Stimulated activated CD4-positive, alpha-beta T cell treated with anti-CD3 and anti-CD28 coated beads, Interleukin-4, amount 100 ng/mL, for 48 hours (primary cell): Measurements from ENCODE around the gene GREB1L.
"Not testable (repeated sequence)": the region's sequence is repeated elsewhere in the genome, so short reads cannot be mapped to it uniquely, and the experiment has no call there.

ENCODE experiments used
- DNase-seq, 2 donors: peaks; one replicate each; pipeline ENCODE4 v3.0.0-alpha.2; 2020; ENCODE audit warnings: low read depth in 2 of 2

GREB1L gene

DNA sequence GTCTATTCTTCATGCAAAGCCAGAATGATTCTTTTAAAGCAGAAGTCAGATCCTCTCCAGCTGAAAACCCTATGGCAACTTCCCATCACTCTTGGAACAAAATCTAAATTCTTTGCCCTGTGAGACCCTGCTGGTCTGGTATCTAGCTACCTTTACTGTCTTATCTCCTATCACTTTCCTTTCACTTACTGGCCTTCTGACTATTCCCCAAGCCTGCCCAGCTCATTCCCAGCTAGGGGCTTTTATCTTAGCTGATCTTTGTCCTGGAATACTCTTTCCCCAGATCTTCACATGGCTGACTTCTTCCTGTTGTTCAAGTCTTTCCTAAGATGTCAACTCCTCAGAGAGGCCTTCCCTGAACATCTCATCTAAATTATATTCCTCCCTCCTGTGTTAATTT is 63.6 kb downstream of the GREB1L start:
- DNase-seq = no peak

DNA sequence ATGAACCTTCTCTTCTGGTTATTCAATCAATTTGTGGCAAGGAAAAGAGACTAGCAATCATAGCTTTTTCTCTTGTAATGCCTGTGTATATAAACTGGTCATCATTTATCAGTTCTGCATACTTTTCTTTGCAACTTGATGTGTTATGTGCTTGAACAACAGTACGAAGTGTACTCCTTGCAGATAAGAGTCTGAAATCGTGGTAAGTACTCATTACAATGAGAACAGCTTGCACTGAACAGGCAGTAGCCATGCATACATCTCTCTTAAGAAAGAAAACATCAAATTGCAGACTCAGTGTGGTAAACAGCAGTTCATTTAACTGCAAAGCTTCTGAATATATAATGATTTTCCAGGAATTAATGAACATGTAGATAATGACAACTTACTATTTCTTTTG is 64.3 kb downstream of the GREB1L start:
- DNase-seq = no peak

DNA sequence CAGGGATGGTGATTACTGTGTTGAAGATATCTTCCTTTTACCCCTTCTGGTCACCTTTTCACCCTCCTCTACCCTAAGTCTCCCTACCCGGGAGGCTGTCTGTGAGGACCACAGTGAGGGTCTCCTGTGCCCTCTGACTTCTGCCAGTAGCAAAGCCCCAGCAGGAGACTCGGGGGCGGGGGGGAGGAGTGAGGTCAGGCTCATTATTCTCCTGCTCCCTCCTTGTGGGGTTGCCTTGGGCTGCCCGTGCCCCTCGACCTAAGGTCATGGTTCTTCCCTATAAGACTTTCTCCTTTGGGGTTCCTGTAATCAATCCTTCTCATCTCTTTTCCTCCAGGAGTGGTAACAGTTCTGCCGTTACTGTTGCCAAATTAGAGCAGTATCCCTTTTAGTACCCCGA is 65.5 kb downstream of the GREB1L start:
- no peak for DNase-seq

DNA sequence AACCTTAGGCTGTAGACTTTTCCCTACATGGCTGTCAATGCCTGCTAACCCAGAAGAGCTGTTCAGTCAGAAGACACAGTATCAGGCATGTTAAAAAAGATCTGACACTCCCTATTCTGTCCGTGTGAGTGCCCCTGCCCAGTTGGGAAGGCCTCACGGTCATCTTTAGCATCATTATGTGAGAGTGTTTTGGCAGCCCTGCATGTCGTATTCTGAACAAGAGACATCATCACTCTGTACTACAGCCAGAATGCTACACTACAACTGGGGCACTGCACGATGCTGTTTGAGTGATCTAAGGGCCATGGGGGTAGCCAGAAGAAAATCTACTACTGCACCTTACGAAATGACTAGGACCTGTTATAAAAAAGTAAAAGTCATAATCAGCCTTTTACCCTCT is 67.2 kb downstream of the GREB1L start:
- no peak for DNase-seq

DNA sequence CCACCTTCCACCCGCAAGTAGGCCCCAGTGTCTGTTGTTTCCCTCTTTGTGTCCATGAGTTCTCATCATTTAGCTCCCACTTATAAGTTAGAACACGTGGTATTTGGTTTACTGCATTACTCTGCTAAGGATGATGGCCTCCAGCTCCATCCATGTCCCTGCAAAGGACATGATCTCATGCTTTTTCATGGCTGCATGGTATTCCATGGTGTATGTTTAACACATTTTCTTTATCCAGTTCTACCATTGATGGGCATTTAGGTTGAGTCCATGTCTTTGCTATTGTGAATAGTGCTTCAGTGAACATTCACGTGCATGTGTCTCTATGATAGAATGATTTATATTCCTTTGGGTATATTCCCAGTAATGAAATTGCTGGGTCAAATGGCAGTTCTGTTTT is 69.9 kb downstream of the GREB1L start:
- DNase-seq = not testable (repeated sequence)

DNA sequence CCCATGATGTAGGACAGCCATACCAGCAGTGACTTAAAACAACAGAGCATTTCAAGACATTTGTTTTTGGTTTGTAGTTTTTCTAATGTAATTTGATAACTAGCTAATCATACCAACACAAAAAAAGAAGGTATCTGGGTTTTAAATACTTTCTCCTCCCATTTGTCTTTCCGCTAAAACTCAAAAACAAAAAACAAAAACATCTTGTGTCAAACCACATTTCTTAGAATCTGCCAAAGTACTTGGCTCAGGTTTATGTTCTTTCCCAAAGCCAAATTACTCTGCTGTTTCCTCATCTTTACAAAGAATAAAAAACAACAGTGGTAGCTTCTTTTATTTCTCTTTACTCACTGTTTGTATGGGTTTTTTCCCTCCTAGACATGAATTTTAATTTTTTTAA is 71.5 kb downstream of the GREB1L start:
- no peak for DNase-seq

DNA sequence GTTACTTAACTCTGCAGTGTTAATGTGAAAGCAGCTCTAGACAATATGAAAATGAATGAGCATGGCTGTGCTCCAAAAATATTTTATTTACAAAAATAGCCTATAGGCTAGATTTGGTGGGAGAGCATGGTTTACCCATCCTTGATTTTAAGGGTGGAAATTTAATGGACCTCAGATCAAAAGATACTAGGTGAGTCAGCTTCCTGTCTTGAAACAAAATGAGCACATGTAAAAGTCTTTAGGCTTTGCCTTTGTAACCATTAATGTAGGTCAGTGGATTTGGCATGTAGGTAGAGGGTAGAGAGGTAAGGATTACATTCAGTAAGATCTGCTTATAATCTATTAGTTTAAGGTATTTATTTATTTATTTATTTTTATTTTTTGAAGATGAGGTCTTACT is 72.7 kb downstream of the GREB1L start:
- DNase-seq = no peak

DNA sequence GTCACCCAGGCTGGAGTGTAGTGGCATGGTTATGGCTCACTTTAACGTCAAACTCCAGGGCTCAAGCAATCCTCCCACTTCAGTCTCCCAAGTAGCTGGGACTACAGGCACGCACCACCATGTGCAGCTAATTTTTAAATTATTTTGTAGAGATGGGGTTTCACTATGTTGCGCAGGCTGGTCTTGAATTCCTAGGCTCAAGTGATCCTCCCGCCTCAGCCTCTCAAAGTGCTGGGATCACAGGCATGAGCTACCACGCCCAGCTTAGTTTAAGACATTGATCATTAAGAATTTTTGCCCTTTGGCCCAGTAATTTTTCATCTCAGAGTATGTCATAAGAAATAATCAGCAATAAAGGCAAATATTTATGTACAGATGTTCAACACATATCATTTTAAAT is 73.1 kb downstream of the GREB1L start:
- DNase-seq = not testable (repeated sequence)

DNA sequence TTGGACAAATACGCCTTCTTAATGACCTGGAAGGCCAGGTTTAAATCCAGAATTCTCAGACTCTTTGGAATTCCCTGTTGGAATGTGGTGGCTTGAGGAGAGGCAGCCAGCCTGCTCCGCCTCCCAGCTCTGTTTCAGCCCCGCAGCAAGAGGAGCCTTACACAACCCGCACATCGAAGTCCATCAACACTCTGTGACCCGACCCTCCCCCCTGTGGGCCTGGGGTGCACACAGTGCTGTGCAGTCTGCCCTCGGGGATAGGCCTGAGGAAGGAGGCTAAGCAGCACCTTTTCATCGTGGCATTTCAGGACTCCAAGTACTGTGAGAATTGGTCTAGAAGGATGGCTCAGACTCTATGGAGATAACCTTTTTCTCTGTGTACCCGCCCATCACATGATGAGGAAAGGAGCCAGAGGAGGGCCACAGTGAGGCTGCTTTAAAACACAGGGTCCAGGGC is 73.7 kb downstream of the GREB1L start:
- DNase-seq = no peak

DNA sequence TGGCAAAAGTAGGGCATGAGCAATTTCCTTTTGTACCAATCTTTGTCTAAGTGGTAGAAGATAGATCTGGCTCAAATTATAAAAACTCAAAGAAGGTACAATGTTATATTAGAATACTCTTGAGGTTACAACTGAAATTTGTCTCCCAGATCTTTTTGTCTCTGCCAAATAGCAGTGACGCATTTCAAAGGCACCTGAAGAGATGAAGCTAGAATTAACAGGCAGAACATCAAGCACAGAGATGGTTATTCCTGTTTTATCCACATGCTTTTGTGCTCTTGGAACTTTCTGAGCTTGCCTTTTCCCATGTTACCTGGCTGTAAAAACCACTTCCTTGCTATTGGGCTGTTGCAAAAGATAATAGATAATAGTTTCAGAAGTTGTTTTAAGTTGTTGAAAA is 74.3 kb downstream of the GREB1L start:
- no peak for DNase-seq

DNA sequence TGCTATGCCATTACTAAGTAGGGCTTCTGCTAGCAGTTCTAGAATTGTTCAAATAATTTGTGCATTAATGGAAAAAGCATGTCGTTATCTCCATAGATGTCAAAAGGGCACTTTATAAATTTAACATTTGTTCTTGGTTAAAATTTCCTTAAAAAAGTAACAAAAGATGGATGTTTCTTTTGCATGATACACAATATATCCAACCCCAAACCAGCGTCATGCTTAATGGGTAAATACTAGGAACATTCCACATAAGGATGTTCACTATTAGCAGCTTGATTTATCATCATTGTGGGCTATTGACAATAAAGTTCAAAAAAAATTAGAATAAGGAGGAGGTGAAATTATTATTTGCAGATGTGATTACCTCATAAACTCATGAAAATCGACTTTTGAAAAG is 79.7 kb downstream of the GREB1L start:
- DNase-seq = no peak

DNA sequence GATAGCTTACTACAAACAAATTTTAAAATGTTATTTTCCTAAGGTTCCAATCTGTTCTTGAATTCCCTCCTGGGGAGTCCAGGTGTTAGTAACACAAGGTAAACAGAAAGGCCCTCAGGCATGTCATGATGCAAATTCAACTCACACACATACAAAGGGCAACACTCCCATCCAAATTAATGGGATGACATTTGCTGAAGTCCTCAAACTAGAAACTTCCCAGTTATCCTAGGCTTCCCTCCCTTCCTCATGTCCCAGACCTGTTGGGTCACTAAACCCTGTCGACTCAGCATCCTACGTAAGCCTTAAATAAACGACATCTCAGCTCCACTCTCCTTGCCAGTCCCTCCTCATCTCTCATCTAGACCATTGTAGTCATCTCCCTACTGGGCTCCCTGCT is 85.1 kb downstream of the GREB1L start:
- no peak for DNase-seq

DNA sequence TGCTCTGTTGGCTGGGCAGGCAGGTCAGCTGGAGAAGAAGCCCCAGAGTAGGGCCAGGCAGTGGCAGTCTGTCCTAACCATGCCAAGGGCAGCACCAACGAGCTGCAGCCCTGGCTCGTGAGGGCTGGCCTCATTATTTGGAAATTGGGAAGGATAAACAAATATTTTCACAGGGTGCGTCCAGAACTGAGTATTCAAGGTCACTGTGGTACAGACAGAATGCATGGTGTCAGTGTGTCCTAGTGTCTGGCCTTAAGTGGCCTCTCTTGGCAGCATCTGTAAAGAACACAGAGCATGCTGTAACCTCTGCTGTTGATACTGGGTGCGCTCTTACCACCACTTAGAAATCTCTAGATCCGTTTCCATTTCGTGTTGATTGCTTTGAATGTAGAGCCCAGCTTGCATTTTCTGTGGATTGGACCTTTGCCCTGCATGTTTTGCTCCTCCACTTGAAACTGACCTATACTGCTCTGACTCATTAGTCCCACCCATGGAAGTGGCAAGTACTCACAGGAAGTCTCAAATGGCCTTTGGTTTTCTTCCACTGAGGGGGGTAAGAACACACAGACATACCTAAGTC is 88.2 kb downstream of the GREB1L start:
- no peak for DNase-seq

DNA sequence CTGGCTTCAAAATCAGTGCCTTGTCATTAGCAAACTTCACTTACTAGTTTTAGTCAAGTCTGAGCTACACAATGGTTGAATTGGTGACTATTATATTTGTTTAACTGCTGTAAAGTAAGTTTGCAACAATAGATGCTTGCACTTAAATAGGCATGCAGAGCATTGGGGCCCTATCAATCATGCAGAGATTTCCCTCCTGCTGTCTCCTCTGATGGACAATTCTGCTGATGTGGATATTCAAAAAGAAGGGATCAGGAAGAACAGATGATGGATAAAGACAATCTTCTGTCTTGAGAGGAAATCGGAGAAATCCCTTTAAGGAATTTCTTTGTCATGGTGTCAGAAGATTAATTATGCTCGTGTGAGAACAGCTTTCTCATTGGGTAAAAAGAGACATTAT is 89.0 kb downstream of the GREB1L start:
- DNase-seq = no peak

DNA sequence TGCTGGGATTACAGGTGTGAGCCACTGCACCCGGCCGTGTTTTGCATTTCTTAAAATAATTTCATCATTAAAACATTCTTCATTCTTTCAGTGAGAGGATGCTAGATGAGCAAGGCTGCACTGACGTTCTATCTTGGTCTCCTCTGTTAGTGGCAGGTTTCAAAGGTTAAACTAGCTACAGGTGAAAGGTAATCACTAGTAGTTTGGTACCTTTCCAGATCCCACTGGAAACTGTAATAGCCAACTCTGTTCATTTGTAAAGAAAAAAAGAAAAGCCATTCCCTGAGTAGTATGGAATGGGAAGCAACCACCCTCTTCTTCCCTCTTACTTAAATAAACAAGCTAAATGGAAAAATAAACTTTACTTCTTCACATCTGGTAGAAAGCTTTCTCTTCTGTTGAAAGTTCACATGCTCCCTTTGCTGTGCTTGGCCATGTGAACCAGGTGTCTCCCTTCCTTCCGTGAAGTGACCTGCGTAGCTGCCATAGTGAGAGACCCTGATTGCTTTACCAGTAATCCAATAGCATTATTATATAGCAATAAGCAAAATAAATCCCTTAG is 94.0 kb downstream of the GREB1L start:
- no peak for DNase-seq

DNA sequence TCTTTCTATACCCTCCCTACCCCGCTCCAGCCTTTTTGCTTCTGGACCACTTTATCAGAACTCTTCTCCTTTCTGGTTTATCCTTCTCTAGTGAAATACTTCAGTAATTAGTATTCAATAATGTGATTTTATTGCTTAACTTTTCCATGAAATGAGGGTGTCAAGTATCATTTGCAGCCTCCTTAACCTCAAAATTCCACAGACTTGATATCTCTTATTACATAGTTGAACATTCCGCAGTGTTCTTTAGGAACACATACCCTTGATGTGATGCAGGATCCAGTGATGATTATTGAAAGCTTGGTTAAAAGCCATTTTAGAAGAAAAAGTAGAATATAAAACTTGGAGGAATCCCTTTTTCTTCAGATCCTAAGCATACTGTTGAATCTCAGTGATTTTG is 94.8 kb downstream of the GREB1L start:
- no peak for DNase-seq

DNA sequence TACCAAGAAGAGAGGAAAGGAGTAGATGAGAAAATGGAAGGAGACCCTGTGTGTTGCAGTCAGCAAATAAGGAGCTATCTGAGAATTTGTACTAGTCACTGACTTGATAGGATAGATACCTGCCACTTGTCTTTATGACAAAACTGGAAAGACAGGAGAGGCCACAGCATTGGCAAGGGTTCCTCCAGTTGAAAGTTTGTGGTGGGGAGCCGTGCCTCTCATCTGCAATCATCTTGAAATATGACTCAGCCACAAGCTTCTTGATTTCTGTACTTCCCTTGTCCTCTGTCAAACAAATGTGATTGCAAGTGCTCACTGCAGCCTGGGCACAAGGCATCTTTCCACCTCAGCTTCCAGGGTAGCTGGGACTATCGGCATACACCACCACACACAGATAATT is 99.1 kb downstream of the GREB1L start:
- DNase-seq = no peak

DNA sequence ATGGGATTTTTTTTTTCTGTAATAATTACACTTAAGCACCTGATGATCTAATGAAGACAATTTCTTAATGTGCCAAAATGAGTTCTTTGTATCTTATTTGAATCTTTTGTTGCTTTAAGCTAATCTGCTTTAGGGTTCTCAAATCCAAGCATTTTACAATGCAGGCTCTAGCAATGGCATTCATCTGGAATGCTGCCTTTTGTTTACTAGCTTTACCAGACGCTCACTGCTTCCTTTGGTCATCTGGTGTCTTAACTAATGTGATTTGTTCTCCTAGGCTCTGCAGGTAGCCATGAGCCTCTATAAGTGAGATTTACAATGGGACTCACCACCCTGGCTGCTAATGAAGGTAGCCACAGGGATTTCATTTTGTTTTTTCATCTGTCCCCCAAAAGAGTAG is 100.3 kb downstream of the GREB1L start:
- DNase-seq = no peak

DNA sequence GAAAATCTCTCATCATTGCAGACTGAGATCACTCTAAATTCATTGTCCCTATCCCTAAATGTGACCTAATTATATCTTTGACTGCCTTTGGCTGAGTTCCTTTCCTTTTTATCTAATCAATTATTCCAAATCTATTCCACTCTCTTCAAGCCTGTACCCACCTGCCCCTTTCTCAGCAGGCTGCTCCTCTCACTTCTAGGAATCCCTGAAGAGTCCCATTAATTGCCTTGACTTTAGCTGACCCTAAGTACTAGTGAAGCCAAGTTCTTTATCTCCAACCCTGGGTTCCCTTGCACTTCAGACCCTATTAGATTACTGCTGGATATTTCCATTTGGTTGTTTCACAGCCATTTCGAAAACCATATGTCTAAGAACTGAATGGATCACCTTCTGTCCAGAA is 102.8 kb downstream of the GREB1L start:
- DNase-seq = no peak

DNA sequence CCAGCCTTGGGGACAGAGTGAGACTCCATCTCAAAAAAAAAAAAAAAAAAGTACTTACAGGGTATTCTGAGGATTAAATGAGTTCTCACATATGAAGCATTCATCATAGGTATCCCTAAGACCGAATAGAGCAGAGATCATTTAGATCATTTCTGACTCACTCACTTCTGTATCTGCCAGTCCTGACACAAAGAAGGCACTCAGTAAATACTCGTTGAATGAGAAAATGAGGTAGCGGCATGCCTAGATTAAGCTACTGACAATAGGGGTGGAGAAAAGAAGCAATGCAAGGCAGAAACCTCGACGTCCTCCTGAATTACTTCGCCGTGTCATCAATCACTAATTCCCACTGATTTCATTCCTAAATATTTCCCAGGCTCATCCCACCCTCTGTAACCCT is 103.8 kb downstream of the GREB1L start:
- no peak for DNase-seq

DNA sequence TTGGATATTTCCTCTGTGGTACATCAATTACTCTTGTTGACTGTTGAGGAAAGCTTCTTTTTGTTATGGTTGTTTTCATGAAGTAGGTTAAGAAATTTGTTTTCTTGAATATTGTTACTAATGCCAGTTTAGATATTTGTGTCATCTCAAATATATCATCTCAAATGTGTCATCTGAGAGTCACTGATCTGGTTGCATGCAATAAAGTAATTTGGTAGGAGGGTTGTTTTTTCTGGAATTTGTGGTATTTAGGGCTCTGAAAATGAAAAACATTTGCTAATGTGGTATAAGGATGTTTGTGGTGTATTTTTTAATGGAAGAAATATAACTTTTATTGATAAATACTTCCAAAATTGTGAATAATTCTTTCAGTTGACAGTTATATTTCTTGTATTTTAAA is 117.7 kb downstream of the GREB1L start:
- no peak for DNase-seq

DNA sequence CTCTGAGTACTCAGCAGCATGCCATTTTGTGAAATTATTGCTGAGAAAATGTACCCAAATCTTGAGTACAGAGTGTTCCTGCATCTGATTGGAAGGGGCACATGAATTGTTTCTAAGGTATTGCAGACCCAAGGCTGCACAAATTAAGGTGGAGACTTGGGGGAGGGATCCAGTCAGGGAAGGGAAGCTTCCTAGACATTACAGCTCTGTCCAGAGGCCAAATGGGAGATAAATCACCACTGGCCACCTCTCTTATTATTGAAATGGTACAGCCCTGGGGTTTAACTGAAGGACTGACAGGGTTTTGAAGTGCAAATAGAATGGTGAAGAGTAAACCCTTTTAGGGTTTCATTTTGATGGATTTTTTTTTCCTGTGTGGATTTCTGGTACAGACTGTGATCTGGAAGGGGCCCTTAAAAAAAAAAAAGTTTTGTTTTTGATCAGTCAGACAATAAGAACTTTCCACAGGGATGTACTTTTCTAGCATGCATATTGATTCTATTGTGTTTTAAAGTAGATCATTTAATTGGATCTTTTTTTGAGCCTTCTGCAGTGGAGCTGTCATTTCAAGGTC is 119.4 kb downstream of the GREB1L start:
- DNase-seq = no peak

DNA sequence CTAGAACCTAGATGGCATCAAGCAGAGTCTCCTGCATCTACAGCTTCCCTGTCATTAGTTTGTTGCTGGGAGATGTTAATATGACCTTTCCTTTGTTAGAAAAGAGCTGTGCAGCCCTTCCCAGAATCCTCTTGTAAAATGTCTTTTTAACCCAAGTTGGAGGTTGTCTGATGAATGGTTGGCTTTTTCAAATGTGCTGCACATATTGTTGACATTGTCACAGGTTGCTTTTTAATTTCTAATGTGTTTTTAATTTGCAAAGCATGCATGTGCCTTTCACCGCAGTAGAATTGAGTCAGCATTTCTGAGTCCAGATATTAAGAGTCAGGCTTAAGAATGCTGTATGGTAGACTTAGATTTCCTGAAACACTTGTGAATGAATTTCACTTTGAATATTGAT is 120.8 kb downstream of the GREB1L start:
- DNase-seq = no peak

DNA sequence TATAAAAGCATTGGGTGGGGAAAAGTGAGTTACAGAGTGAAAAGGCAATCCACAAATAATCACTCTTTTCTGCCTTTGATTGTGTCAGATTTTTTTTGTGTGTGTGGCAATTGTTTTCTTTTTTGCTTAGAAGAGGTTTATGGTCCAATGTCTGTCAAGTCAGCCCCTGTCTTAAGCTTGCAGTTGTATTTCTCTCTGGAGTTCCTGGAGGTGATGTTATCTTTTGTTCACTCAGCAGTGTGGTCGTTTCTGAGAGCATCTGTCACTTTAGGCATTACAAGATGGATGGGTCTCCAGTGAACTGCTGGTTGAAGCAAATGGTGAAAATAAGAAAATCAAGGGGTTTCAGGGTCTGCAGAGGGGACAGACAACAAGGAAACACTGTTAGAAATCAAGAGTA is 121.3 kb downstream of the GREB1L start:
- DNase-seq = no peak
